Sigmoid colon (tissue), 3 donors: ENCODE results near the gene KCTD11.

Experiments
- POLR2A ChIP-seq, 2 donors: fragments of 450-650 bp; IDR thresholded peaks; one replicate each; pipeline ENCODE4 v1.6.1; 2016; ENCODE audit warnings: antibody characterized with exemption in 2 of 2, mild to moderate bottlenecking in 2 of 2, moderate library complexity in 2 of 2
- TF ChIP-seq, protein P1 (sequence below), 4 experiments: fragments of 450-650 bp in 3 of 4; fragments of 200-600 bp in 1 of 4; IDR thresholded peaks; one replicate each; pipeline ENCODE4 v1.5.1; 2016 to 2019; ENCODE audit warnings: antibody characterized with exemption in 4 of 4, mild to moderate bottlenecking in 3 of 4, moderate library complexity in 2 of 4

DNA sequence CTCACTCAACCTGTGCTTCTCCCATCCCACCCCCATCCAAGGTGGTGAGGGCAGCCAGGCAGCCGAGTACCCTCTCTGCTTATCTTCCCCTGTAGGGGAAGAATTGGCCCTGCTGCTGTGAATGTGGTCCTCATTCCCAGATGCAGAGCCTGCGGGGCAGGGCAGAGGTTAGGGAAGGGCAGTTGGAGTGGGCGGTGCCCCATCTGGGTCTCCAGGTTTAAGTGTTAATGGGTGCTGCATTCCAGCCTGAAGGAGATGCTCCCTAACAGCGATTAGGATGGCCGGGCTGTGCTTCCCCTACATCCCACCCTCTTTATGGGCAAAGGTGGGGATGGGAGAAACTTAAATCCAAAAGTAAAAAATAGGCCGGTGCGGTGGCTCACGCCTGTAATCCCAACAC, 15.1 kb downstream of the KCTD11 start:
- TF ChIP-seq, protein P1, sequence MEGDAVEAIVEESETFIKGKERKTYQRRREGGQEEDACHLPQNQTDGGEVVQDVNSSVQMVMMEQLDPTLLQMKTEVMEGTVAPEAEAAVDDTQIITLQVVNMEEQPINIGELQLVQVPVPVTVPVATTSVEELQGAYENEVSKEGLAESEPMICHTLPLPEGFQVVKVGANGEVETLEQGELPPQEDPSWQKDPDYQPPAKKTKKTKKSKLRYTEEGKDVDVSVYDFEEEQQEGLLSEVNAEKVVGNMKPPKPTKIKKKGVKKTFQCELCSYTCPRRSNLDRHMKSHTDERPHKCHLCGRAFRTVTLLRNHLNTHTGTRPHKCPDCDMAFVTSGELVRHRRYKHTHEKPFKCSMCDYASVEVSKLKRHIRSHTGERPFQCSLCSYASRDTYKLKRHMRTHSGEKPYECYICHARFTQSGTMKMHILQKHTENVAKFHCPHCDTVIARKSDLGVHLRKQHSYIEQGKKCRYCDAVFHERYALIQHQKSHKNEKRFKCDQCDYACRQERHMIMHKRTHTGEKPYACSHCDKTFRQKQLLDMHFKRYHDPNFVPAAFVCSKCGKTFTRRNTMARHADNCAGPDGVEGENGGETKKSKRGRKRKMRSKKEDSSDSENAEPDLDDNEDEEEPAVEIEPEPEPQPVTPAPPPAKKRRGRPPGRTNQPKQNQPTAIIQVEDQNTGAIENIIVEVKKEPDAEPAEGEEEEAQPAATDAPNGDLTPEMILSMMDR (IDR thresholded peaks at IDR 0.05) = no peak
- TF ChIP-seq POLR2A (IDR thresholded peaks at IDR 0.05) = no peak
